K562 (cell line): ENCODE data around the gene SORCS2.

Source experiments
- ATF6 ChIP-seq: sonication (generic); formaldehyde crosslinking; IDR thresholded peaks from 2 replicates; pipeline ENCODE4 v1.4.0; 2020; ENCODE audit warnings: mild to moderate bottlenecking, missing genetic modification reagents
- BDP1 ChIP-seq: IDR thresholded peaks from 3 replicates; pipeline ENCODE4 v1.6.1; 2011; ENCODE audit not compliant: insufficient read length, insufficient read depth
- CHD1 ChIP-seq: fragments of 200-600 bp; sonication (generic); IDR thresholded peaks from one replicate; pipeline ENCODE4 v1.6.1; 2012; ENCODE audit warnings: mild to moderate bottlenecking, moderate library complexity, low read length, inconsistent platforms
- CTCF ChIP-seq, 3 experiments: IDR thresholded peaks in 2 of 3; conservative IDR thresholded peaks in 1 of 3; 2 replicates each; pipeline ENCODE4 v1.5.1; 2011 to 2012; ENCODE audit warnings: low read length in 3 of 3, mild to moderate bottlenecking in 3 of 3, control low read depth in 2 of 3, improper control_type of control experiment in 1 of 3, inconsistent platforms in 1 of 3, low read depth in 1 of 3, mixed read lengths in 1 of 3, moderate library complexity in 1 of 3; ENCODE audit not compliant: insufficient read depth in 2 of 3
- DACH1 ChIP-seq: fragments of 450-650 bp; IDR thresholded peaks from 2 replicates; pipeline ENCODE4 v1.6.1; 2018; ENCODE audit not compliant: partially characterized antibody
- EP300 ChIP-seq: IDR thresholded peaks from 2 replicates; pipeline ENCODE4 v1.6.1; 2012; ENCODE audit warnings: low read length, improper control_type of control experiment
- MYNN ChIP-seq, 2 experiments: sonication (generic); formaldehyde crosslinking in 1 of 2; IDR thresholded peaks; 2 replicates each; pipeline versions ENCODE4 v1.5.0 to v1.6.1; 2016 to 2020; ENCODE audit warnings: antibody characterized with exemption in 1 of 2, missing genetic modification reagents in 1 of 2
- ZNF175 ChIP-seq: fragments of 200-800 bp; sonication (Bioruptor generic); IDR thresholded peaks from 2 replicates; pipeline ENCODE4 v1.6.1; 2016; ENCODE audit warnings: low read depth, mild to moderate bottlenecking, missing genetic modification characterization, missing compliant biosample characterization

GRCh38 chr4:7732263-7732662 is 539.9 kb downstream of the SORCS2 start:
- TF ChIP-seq MYNN (IDR thresholded peaks at IDR 0.05) (no peak), MYNN (CRISPR knock-in tag; IDR thresholded peaks at IDR 0.05) (no peak), BDP1 (no peak), ZNF175 (CRISPR knock-in tag) (no peak), CTCF (IDR thresholded peaks at IDR 0.05 in 2 of 3, conservative IDR thresholded peaks at IDR 0.05 in 1 of 3; ENCODE audit: insufficient read depth in 2 of 3, low read depth in 1 of 3, low read length in 3 of 3) (no peak), ATF6 (CRISPR knock-in tag) (no peak), EP300 (no peak), DACH1 (no peak), CHD1 (no peak)
